GM21528 (cell line): ENCODE results near the gene LRFN4.

Source experiments
- ATAC-seq: cut with Tn5 transposase; IDR thresholded peaks from one replicate; pipeline ENCODE4 v1.9.1; 2021; ENCODE audit warnings: mild to moderate bottlenecking, moderate library complexity; ENCODE audit not compliant: unreplicated experiment, low FRiP score

Gene LRFN4

GRCh38 chr11:66844496-66845142 is 12.2 kb upstream of the LRFN4 start:
- ATAC-seq = no peak

- no peak for ATAC-seq
Observed at GRCh38 chr11:66845143-66845875, 11.6 kb upstream of the LRFN4 start.

GRCh38 chr11:66845876-66846212 is 11.0 kb upstream of the LRFN4 start:
- ATAC-seq = no peak

GRCh38 chr11:66846671-66847091 is 10.2 kb upstream of the LRFN4 start:
- no peak for ATAC-seq

- ATAC-seq = no peak
Observed at GRCh38 chr11:66847461-66848232, 9.2 kb upstream of the LRFN4 start.

GRCh38 chr11:66848671-66849500 is 8.0 kb upstream of the LRFN4 start:
- no peak for ATAC-seq

- ATAC-seq = no peak
Observed at GRCh38 chr11:66849501-66850234, 7.2 kb upstream of the LRFN4 start.

- no peak for ATAC-seq
Observed at GRCh38 chr11:66850235-66850587, 6.7 kb upstream of the LRFN4 start.

- no peak for ATAC-seq
Observed at GRCh38 chr11:66850588-66851238, 6.2 kb upstream of the LRFN4 start.

- no peak for ATAC-seq
Observed at GRCh38 chr11:66851239-66851596, 5.6 kb upstream of the LRFN4 start.

GRCh38 chr11:66851698-66852465 is 5.0 kb upstream of the LRFN4 start:
- ATAC-seq = no peak

GRCh38 chr11:66852466-66853241 is 4.2 kb upstream of the LRFN4 start:
- no peak for ATAC-seq

GRCh38 chr11:66853242-66854229 is 3.3 kb upstream of the LRFN4 start:
- ATAC-seq = no peak

- ATAC-seq = no peak
Observed at GRCh38 chr11:66854231-66854661, 2.6 kb upstream of the LRFN4 start.

GRCh38 chr11:66854729-66855211 is 2.1 kb upstream of the LRFN4 start:
- no peak for ATAC-seq

GRCh38 chr11:66855574-66856495 is 1.0 kb upstream of the LRFN4 start:
- peak; percentile 52 for ATAC-seq
